ENCODE data around the gene EEFSEC.

EEFSEC gene

DNA sequence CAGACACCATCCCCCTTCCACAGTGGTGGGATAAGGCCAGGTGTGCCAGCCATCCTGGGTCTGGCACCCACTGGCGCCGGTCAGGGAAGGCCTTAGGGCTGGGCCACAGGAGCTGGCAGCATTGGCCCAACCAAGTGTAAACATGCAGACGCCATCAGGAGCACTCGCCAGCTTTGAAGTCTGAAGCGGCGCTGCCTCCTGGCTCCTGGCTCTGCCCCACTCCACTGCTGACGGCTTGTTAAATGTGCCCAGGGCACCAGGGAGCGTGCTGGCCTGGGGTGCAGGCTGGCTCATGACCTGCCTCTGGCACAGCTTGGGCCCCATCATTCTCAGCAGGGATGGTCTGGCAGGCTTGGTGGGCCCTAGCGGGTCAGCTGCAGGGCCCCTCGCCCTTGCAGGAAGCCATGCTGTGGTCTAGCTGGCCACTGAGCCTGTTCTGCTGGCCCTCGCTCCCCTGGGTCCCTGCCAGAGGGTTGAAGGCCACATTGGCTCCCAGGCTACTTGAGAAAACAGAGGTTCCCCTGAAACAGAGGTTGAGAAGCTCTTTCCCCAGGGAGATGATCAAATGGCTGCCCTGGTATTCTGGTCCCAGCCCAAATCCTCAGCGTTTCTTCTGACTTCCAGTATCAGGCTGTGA lies 196.8 kb downstream of the EEFSEC start:
- DNase-seq (ENCODE audit: low spot score): no peak

DNA sequence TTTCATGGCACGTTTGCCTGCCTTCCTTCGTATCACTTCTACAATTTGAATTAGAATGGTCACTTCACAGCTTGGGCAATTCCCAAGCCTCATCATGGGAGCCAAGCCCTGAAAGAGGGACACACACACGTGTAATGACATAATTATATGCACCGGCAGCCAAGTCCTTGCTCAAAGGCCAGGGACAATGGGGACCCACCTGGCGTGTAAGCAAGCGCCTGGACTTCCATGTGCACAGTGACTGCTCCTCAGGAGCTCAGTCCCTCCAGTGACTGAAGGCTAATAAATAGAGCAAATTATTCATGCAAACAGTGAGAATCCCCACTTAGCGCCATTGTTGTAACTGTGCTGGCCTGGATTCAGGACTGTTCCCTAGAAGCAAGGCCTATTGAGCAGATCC lies 198.3 kb downstream of the EEFSEC start:
- no peak for DNase-seq (ENCODE audit: low spot score)

DNA sequence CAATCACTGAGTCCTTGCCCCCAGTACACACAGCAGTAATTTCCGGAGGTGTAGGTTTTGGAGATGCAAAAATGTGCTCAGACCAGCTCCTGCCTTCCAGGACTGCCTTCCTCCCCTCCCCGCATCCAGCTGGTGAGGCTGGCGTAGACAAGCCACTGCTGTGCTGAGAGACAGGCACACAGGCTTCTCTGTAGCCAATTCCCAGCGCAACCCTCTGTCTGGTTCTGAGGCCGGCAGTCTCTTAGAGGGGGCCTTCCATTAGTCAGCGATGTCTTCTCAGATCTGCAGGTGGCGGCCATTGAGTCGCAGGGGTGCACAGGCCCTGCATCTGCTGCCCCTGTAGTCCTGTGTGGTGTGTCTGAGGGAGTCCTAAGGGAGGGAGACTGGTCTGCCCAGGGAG lies 199.0 kb downstream of the EEFSEC start:
- DNase-seq (ENCODE audit: low spot score): no peak

DNA sequence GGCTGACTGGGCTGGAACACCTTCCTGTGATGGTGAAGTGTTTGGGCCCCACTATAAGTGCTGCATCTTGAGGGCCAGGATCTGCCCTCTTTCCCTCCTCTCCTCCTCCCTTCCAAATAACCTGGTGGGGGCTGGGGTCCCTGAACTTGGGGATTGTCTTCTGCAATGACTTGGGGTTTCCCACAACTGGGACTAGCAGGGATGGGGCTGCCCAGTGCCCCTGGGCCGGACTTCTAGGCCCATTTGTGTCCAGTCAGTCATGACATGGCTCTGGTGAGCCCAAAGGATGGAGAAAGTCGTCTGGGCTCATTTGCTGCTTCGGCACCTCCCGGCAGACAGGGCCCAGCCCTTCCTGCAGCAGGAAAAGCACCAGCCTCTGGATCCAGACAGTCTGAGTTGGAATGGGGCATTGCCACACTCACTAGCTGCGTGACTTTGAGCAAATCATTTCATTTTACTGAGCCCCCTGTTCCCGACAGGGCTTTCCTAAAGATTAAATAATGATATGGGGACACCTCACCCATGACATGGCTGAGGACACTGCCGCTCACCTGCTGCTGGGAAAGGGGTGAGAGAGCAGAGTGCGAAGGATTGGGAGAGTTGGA lies 200.2 kb downstream of the EEFSEC start:
- DNase-seq (ENCODE audit: low spot score): no peak

DNA sequence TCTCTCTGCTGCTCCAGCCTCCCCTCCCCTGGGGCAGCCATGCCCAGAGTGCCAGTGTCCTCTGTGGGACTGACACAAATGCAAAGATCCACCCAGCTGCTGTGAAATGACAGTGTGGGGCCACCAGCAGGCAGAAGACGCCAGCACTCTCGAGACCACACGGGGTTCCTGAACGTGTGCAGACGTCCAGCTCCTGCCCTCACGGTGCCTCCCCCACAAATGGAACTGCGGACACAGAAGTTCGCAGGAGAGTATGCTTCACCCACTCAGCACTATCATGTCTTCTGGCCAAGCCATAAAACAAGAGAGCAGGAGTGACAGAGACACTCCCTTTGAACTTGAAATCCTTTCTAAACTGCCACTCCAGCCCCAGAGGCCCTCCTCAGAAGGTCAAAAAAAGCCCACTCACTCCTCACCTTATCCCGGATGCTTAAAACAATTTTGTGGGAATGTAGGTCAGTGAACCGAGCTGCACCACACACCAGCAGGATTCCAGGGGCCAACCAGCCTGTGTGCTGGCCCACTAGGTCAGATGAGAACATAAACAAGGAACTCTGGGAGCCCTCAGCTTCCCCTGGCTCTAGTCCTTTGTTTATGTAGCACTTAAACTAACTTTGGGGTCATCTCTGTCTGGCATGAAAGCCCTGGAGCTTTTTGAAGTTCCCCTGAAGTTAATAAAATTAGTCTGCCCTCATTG lies 200.9 kb downstream of the EEFSEC start:
- DNase-seq (ENCODE audit: low spot score): no peak

DNA sequence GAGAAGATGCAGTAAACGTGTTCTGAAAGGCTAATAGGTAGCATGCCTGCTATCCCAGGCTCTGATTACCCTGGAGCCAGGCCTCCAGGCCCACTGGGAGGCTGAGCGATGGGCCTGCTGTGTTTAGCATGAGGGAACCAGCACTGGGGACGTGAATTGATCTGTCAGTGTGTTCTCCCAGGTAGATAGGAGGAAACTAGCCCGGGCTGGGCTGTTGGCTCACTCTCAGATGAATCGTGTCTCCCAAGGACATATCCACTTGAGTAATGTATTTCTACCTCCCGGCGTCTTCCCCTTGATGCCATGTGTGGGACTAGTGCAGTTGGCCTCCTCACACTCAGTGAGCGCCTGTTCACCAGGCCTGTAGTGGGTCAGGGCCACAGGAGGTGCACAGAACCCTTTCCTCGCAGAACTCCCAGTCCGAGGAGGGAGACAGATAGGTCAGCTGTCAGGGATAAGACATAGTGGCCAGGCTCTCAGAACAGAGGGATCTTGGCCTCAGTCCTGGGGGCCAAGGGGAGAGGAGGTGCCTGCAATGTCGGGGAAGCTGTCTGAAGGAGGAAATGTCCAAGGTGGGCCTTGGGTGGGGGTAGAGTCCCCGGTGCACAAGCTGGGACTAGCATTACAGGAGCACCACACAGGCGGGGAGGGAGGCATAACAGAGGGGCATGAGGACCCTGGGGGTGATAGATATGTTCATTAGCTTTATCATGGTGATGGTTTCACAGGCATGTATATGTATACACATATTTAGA lies 201.7 kb downstream of the EEFSEC start:
- DNase-seq (ENCODE audit: low spot score): no peak

DNA sequence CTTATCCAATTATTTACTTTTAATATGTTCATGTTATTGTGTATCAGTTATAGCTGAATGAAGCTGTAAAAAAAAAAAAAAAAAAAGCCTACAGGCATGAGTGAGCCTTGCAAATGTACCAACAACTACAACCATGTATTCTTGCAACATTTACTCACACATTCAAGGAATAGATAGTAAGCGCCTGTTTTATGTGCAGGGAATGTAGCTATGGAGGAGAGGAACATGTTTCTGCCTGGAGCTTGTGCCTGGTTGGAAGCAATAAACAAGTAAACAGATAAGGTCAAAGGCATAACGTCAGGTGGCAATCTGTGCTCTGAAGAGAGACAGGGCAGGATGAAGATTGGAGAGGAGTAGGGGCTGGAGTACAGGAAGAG lies 202.2 kb downstream of the EEFSEC start:
- no peak for DNase-seq (ENCODE audit: low spot score)

DNA sequence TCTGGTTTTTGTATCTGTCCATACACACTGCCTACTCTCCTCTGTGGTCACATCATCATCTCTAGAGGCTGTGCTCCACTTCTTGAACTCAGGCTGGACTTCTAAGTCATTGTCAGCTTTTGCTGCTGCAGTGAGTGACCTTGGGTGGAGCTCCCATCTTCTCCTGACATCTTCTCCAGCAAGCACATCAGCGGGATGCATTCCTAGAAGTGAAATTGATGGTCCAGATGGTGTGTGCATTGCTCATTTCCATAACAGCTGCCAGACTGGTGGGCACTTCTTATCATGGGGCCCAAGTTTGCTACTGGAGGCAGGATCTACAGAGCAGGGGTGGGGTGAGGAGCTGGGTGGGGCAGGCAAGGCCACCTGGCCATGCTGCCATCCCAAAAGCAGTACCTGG lies 203.5 kb downstream of the EEFSEC start:
- no peak for DNase-seq (ENCODE audit: low spot score)

DNA sequence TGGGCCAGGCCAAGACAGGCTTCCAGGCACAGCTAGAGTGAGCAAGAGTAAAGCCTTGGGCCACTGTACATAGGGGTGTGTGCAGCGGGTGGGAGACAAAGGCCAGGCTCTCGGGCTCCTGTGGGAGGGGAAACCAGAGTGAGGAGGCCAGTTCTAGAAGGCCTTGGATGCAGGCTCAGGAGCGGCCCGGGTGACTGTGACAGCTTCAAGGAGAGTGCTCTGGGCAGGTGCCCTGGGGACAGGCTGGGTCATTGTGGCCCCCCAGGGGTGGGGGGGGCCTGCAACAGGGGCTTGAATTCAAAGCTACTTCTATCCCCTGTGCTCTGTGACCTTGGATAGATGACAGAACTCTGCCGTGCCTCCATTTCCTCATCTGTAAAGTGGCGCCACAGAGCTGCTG lies 204.3 kb downstream of the EEFSEC start:
- no peak for DNase-seq (ENCODE audit: low spot score)

DNA sequence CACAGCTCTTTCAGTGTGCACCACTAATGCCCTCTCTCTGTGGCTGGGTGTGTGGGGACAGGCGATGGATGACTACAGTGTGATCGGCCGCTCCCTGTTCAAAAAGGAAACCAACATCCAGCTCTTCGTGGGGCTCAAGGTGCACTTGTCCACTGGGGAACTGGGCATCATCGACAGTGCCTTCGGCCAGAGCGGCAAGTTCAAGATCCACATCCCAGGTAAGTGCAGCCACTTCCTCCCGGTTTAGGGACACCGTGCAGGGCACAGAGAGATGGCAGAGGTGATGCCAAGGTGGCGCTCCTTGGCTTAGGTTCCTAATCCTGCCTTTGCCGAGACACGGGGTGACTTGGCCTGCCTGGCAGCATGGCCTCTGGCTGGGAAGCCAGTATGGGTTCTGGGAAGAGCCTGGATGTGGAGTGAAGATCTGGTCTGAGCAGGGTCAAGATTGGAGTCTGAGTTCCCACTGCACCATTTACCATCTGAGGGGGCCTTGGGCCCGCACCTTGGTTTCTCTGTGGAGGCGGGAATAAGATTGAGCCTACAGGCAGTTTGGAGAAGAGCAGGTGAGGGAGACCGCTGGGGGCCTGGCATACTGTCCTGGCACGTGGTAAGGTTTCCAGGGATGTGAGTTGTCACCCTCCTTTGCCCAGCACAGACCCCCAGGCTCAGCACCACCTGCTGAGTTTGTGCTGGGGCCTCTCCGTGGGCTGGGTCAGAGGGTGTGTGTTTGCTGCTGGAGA lies 205.0 kb downstream of the EEFSEC start:
- DNase-seq (ENCODE audit: low spot score): no peak

DNA sequence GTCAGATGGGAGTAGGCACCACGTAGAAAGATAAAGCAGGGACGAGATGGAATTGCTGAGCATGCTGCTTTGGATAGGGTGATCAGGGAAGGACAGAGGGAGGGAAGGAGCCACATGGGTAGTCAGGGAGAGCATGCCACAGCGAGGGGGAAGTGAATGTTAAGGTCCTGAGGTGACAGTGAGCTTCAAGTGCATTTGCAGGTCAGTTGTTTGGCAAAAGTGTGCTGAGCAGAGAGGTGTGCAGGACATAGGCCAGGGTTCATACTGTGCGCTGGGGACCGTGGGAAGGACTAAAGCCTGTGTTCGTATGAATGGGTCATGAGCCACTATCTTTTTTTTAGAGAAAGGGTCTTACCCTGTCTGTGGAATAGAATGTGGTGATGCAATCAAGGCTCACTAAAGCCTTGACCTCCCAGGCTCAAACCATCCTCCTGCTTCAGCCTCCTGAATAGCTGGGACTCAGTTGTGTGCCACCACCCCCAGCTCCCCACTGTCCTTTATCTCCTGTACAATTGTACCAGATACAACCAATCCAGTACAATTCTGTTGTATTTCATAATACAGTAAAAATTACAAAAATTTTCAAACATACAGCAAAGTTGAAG lies 205.9 kb downstream of the EEFSEC start:
- DNase-seq (ENCODE audit: low spot score): no peak

DNA sequence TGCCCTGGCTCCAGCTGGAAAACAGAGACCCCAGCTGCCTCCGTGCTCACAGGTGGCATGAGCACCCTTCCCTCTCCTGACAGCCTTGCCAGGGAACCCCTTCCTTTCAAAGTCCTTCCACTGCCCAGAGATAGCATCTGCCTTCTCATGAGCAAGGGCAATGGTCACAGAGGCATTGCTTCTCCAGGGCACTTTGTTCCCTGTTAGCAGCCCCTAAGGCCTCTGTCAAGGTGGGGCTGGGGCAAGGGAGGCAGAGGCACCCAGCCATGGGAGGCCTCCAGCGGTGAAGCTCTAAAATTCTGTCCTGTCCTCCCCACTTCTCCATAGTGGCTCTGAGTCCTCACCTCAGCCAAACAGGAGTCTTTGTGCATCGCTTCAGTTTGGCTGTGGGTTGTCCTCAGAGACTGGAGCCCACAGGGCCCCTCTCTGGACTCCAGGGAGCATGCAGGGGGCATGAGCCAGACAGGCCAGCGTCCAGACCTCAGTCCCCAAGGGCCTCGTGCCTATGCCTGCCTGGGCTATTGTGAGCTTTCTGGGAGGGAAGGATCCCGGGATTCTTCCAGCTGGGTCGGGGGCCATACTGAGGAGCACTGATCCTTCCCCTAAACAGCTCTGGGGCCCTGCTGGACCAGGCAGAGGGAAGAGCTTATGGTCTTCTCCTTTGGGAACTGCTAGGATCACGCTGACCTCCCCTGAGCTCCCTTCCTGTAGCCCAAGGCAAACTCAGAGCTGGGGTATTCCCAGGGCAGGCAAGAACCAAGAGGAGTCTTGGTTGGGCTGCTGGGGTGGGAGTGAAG lies 206.8 kb downstream of the EEFSEC start:
- no peak for DNase-seq (ENCODE audit: low spot score)

DNA sequence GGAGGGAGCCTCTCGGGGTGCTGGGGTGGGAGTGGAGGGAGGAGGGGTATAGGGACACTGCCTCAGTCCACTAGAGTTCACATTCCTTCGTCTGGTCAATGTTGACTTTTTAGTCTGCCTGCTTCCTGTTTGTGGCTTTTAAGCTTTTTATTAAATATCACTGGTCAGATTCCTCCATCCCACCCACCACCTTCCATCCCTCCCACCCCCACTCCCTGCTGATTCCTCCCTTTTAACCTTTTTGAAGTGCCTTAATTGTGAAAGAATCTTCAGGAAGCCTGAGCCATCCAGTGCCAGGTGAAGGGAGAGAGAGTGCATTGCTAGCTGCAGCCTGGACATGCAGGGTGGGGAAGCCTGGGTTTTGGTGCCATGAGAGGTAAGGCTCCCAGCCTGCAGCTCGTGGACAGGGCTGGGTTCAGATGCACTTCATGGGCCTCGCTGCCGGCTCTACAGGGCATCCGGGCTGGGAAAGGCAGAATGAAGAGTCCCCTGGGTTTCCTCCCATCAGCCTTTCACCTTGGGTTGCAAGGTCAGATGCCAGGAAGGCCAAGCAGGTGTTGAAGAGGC lies 207.5 kb downstream of the EEFSEC start:
- no peak for DNase-seq (ENCODE audit: low spot score)

DNA sequence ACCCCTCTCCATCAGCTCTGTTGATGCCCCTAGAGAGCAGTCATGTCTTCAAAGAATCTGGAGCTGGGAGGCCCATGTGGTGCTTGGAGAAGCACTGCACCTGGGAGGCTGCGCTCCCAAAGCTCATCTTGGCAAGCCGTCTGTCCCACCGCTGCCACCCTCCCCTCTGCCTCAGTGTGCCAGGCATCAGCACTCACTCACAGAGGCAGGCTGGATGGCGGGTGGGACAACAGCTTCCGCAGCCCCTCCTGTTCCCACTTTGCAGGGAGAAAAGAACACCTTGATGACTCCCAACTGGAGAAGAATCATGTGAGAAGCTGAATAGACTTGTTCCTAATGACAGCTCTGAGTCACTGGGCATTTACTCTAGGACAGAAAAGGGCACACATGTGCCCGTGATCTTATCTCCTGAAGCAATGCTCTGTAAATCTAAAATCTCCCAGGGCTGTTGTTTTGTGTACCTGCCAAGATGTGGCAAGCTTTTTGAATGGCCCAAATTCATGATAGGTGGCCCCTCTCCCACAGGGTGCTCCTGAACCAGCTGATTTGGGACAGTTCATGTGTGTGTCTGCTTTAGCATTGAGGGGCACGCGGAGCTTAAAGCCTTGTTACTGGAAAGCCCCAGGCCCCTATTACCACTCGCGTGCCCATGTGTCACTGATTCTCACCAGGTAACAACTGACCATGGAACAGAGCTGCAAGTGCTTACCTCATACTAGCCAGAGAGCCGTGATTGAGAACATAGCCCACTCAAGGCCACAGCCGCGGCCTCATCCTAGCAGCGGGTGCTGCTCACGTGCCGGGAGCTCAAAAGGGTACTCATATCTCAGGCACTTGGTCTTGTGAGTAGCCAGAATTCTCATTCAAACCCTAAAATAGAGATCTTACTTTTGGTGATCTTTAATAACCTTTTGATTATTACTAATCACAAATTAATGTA lies 209.0 kb downstream of the EEFSEC start:
- no peak for DNase-seq (ENCODE audit: low spot score)

DNA sequence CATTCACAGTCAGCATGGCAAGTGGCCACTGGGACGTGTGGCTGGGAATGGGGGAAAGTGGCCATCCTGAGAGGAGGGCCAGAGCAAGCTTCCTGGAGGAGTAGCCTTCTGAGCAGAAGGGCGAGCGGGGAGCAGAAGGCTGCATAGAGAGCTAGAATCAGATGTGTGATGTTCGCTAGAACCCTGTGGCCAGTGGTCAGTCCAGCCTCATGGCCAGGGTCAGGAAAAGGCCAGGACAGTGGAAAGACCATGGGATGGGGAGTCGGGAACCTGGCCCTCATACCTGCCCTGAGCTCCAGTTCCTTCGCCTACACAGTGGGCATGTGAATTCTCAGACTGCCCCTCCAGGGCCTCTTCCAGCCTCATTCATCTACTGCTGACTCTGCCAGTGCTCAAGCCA lies 211.0 kb downstream of the EEFSEC start:
- DNase-seq (ENCODE audit: low spot score): no peak

DNA sequence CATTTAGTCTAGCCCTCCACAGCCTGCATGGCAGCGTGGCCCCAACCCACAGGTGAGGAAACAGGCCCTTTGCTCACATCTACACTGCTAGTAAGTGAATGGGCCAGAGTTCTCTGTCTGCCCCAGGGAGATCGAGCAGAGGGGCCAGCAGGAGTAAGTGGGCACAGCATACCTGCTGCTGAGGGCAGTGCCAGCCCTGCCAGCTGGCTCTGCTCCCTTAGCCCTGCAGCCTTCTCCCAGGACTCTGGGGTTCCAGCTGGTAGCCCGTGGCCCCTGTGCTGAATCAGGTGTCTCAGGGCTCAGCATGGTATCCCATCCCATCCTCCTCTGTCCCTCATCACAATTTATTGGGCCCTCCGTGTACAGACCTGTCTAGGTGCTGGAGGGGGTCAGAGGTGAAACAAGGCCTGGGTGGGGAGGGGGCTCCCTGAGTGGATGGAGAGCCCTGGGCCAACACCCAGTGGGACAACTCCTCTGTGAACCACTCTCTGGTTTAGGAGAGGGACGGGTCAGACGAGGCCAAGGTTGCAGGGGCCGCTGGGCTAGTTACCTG lies 211.6 kb downstream of the EEFSEC start:
- no peak for DNase-seq (ENCODE audit: low spot score)

DNA sequence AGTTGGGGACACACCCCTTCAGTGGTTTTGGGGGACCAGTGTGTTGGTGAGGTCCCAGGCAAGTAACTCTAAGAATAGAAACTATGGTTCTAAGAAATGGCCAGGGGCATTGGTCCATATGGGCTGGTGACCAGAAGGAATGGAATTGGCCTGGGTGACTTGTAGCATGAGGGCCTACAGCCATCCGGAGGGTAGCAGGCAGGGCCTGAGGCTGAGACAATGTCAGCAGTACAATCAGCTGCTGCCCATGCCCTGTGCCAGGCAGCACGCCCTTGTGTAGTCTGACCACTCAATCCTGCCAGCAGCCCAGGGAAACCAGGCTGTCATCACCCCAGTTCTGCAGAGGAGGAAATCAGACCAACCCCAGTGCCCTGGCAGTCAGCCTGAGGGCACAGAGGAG lies 212.9 kb downstream of the EEFSEC start:
- no peak for DNase-seq (ENCODE audit: low spot score)

DNA sequence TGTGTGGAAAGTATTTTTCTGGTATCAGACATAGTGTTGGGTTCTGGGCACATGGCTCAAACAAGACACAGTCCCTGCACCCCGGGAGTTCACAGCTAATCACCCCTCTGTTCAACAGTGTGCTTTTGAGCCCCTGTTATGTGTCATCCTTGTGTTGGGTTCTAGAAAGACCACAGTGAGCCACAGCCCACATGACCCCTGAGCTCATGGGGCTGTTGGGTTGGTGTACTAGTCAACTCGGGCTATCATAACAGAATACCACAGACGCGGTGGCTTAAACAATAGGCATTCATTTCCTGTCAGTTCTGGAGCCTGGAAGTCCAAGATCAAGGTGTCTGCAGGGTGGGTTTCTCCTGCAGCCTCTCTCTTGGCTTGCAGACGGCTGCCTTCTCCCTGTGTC lies 213.4 kb downstream of the EEFSEC start:
- no peak for DNase-seq (ENCODE audit: low spot score)

DNA sequence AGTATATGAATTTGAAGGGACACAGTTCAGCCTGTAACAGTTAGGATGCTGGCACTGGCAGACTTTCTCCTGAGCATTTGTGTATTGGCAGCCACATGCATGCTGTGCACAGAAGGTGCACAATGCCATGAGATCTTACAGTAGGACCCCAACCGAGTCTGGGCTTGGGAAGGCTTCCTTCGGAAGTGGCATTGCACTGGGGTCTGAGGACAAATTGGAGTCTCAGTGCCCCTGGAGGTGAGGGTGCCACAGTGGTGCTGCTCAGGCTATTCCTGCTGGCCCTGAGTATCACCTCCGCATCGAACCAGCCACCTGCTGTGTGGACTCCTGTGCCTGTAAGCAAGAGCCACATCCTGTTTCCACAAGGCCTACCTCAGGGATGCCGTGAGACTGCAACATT lies 213.9 kb downstream of the EEFSEC start:
- no peak for DNase-seq (ENCODE audit: low spot score)

All from AG08395 (cell line).